HG03460 (cell line): ENCODE measurements around the gene ERBB4.
"Not testable (repeated sequence)": the region's sequence is repeated elsewhere in the genome, so short reads cannot be mapped to it uniquely, and the experiment has no call there.

ENCODE experiments used
- ATAC-seq: cut with Tn5 transposase; IDR thresholded peaks from one replicate; pipeline ENCODE4 v1.9.1; 2021; ENCODE audit not compliant: unreplicated experiment

The ERBB4 gene

DNA sequence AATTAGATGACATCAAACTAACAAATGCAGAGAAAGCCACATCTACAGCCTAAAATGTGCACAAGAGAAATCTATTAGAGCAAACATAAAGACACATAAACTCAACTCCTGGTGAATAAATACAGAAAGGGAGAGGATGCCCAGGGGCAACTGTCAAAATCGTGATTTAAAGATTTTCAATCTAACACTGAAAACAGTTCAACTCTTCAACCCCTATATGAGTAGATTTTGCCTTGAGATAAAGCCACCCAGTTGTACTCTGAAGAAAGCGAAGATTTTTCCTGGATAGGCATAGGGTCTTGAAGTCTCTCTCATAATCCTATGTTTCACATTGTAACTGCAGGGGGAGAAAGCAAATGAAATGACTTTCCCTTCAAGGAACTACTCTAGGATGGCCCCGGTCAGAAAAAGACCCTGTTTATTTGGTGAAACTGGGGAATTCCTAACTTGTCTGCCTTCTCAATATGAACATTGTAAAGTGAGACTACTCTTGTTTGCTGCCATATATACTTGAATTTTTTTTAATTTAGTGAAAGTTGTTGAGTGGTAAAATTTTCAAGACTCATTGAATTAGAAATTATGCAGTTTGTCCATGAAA lies 226.7 kb downstream of the ERBB4 start:
- ATAC-seq: no peak

DNA sequence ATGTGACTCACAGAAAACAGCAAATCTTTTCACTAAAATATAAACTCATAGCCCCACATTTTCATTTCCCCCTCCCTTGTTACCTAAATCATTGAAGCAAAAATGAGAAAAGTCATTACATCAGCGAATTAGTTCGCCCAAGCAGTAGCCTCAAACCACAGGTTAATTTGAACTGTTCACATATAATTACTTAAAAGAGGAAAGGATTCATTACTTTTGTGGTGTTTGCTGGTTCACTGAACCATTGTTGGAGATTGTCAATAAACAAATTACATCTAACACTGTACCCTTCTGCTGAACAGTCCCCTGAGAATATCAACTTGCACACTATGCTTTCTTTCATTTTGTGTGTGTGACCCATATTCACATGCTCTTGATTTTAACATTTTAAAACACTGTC lies 238.7 kb downstream of the ERBB4 start:
- ATAC-seq: no peak

DNA sequence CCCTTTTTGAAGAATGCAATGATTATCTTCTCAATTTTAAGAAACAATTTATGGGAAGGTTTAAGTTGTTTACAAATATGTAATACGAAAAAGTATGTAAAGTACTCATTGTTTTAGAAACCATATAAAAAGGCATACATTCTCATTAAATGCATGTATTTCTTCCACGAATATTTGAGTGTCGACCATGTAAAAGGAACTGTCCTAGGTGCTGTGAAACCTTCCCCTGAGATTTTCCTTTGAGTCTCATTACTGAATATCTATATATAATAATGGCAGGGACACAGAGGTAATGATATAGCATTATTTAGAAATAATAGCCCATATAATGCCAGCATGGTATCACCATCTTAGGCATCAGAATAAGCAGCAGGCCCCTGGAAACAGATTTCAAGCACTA lies 239.3 kb downstream of the ERBB4 start:
- no peak for ATAC-seq

DNA sequence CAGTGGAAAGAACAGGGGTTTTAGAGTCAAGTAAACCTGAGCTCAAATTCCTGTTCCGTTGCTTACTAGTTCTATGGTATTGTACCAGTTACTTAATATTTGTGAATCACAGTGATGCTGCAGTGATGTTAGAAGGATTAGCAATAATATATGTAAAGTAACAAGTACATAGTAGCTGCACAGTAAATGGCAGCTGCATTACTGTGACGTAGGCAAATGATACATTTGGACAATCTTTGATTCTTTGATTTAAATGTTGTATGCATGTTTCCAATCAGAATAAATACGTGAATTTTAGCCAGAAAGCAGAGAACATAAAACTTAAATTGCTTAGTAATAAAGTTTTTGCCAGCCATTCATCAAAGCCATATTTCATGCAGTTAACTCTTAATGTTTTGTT lies 243.0 kb downstream of the ERBB4 start:
- ATAC-seq: no peak

DNA sequence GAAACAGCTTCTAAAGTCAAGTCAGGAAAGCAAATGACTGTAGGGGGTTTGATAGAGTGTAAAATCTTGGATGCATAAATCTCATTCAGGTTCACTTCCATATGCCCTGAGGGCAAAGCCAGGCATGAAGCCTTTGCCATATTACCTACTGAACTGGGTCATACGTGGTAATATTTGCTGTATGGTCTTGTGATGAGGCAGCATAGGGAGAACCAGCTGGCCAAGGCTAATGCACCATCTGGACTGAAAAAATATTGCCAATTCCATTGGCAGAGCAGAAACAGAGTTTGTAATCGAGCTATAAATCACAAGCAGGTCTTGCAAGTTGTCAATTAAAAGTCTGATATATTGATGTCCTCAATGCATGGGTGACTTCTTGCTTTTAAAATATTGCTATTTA lies 243.8 kb downstream of the ERBB4 start:
- ATAC-seq: no peak

DNA sequence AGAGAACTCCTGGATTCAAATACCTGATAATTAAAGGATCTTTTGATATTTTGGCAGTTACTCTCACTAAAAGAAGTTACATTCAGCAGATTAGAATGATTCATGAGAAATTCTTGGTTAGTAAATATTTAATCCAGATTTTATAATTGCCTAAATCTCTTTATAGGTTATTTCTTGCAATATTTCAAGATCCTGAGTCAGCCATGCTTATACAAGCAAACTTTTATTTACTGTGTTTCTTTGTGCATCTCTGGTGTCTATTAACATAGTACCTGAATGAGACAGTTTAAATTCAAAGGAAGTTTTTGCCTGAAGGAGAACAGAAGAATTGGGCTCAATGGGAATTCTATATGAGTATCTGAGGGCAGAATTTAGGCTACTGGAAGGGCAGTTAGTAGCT lies 249.3 kb downstream of the ERBB4 start:
- ATAC-seq: no peak

DNA sequence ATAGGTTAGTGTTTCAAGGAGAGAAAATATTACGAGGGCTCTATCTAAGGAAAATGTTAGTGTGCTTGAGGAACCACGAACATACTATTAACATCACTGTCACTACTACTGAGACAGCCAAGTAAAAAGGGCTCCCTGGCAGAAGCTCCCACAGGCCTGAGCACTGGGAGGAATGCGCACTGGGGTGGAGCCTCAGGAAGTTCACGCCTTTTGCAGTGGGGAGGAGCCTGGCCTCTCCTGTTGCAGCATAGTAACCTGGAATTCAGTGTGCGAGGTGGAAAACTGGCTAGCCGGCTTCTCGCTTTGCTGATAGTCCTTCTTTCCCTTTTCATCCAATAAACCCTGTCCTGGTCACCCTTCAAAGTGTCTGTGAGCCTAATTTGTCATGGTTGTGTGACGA lies 250.3 kb downstream of the ERBB4 start:
- no peak for ATAC-seq

DNA sequence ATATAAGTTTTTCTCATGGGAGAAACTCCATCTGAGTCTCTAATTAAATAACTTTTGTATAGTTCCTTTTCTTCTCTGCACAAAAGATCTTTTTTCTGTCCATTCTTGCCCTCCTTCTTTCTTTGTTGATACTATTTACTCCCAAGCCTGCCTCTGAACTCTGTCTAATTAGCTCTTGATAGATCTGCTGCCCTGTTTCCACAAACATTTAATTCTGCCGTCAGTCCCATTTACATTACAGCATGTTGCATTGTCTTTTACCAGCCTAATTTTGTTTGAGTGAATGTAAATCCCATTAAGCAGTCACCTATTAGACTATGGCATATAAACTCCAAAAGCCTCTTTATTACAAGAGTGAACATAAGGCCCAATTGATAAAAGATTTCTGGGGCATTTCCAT lies 254.4 kb downstream of the ERBB4 start:
- no peak for ATAC-seq

DNA sequence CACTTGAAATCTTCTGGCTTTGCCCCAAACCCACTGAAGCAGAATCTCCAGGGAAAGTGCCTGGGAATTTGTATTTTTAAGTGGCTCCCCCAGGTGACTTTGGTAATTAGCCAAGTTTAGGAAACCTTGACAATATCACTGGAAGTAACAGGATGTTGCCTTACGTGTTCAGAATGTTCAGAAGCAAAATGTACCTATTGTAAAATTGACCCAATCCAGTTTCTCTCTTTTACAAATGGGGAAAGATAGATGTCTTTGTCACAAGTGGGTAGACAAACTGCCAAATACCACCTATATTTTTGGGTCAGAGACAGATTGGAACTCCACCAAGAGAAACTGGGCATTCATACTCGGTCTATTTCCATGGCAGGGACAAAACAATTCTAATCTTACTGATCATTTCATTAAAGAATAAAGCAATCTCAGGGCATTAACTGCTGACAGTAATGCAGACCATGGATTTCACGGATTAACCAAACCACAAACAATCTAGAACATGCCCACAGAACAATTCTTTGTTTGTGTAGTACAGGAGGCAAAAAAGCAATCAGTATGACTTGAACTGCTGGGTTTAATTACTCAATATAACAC lies 255.8 kb downstream of the ERBB4 start:
- no peak for ATAC-seq

DNA sequence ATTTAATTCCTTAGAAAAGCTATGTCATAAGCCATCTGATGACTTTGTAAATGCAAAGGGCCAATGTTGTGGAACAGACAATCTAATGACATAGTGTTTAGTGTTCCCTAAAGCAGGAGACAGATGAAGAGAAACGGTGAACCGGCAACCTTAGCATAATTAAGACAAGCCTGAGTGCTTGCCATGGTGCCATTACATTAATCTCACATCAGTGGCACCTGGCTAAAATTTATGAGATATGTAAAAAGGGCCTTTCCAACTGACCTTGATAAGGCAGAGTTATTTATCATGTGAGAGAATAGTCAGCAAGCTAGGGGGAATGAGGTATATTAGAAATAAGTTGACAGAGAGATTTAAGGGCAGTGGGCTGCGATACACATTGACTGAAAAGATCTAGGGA lies 261.8 kb downstream of the ERBB4 start:
- no peak for ATAC-seq

DNA sequence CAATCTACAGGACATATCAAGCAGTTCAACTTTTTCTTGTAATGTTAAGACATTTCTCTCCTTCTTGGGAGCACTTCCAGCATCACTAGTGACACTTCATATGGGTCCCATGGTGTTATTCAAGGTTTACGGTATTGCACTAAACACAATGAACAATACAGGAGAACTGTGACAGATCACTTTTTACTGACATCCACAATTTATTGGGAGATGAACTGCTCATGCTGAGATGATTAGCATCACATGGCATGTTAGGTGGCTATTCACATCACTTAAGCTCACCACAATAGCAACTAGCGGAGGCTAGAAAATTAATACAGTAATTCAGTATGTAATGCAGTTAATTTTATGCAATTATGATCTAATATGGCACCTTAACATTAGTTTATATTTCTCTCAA lies 264.4 kb downstream of the ERBB4 start:
- ATAC-seq: no peak

DNA sequence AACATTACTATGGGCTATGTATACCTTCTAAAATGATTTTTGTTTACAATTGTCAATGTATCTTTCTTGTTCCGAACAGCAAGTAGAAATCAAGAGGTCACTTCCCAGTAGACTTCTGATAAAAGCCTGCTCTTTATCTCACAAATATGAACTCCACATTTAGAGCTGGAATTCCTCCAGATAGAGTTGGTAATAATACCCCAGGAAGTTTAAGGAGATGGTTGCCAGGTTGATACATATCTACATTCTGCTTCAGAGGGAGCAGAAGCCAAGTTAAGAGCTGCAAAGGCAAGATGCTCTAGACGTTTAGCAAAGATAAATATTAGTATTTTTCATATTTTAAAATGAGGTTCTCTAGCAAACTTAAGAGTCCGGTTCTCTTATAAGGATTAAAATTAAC lies 267.0 kb downstream of the ERBB4 start:
- no peak for ATAC-seq

DNA sequence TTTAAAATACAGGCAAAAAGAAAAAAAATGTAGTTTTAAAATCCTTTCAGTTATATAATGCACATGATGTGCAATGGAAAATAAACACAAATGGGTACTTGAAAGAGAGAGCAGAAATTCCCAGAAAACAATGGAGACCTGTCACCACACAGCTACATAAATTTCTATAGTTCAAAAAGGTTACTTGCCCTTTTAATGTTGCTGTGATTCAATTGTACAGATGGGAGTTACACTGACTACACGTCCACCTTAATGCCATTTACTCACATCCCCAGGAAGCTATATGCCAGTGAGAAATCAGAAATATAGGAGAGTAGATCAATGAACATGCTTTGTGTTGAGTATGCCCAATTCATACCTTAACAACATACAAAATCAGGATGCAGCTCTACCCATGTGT lies 269.6 kb downstream of the ERBB4 start:
- no peak for ATAC-seq

DNA sequence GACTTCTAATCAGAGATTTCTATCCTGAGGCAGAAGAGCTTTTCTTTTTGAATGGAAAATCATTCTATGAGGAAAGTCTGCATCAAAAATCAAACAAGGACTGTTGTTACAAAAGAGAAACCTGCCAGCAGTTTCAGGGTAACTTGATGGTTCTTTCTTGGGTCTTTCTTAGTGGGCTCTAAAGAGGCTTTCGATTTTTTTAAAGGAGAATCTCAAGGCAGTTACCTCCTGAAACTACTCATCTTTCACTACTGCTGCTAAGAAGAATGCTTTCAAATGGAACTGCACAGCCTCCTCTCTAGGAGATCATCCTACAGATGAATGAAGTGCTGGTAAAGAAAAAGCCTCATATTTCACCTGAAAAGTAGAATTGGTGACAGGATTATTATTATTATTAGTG lies 272.3 kb downstream of the ERBB4 start:
- ATAC-seq: no peak

DNA sequence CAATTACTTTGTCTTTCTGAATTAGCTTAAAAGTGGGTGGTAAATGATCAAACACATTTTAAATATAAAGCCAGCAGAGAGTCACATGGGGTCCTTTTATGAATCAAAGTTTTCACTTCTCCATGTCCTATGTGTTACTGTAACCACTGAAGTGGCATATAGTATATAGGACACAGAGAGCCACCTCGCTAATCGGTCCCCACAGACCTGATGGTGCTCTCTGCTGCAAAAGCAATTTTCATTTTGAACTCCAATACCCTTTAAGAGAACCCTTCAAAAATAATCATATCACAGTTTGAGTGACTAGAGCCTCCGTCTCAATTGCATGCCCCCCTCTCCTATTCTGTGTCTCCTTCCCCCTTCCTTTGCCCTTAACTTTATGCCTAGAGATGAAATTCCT lies 272.8 kb downstream of the ERBB4 start:
- ATAC-seq: no peak

DNA sequence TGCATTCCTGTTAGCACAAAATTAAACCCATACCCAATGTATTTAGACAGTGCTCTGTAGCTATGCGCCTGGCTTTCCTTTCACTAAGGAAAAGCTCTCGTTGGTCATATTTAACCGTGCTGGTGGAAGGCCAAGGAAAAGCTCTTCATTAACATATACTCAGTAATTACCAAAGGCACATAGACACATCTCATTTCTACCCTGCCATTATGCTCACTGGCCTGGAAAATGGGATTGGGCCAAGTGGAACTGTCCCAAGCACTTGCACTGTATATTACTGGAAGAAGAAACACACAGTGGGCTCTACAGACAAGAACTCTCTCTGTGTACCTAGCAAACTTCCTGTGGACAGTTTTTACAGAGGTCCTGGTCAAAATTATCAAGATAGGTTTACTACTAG lies 274.4 kb downstream of the ERBB4 start:
- ATAC-seq: no peak

DNA sequence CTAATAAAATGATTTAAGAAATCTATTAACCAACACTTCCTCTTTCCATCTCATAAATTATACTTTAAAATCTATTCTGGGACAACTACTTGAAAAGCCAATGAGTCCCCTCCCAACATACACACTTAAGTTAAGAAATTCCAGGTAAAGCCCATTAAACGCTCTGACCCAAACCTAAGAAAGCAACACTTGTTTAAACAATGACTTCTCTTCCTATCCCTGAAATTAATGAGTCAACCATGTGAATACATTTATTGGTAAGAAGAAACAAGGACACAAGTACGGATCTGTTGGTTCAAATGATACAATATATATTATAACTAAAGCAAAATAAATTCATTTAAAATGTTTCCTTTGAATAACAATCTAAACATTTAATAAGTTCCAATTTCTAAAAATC lies 279.4 kb downstream of the ERBB4 start:
- ATAC-seq: no peak

DNA sequence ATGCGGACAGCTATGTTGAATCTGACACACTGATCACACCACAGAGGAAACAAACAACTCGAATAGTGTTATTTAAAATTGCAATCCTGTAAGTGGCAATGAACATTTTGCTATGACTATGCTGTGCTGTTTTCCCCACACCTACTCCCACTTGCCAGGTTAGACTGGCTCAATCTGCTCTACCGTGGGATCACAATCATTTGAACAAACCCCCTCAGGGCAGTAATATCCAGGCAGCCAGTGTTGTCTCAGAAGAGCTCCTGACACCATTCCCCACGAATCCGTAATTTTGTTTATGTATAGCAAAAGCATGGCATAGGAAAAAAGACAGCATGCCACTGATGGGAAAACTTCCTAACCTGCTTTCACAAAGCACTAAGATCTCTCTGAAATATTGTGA lies 284.3 kb downstream of the ERBB4 start:
- ATAC-seq: no peak

DNA sequence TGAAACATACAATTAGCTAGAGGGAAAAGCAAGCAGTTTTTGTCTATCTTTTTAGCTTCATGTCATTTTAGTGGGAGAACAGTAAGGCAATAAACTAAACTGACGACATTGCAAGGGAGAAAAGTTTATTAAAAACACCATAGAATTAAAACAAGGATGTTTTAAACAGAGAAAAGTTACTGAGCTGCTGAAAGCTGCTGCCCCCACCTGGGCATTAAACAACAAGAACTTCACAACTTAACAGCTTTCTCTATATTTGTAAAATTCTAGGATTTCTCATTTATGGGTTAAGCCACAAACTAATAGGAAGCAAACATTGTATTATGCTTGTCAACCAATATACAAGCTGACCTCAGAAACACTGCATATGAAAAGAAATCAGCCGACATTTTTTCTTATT lies 289.2 kb downstream of the ERBB4 start:
- no peak for ATAC-seq

DNA sequence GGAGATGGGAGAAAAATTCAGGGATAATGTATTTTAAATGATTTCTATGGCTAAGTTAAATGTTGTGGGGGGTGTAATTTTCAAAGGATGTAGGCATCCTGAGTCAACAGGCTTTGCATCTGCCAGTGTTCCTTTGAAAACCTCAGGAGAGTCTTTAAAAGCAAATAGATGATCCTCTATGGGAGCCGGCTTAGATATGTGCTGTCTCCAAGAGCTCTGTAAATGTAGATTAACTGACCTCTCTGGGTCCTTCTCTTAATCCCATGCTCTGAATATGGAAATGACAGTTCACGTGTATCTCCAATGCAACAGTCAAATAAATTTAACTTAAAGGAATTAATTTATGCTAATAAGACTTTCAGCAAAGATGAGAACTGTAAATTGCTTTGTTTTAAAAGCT lies 292.7 kb downstream of the ERBB4 start:
- no peak for ATAC-seq

DNA sequence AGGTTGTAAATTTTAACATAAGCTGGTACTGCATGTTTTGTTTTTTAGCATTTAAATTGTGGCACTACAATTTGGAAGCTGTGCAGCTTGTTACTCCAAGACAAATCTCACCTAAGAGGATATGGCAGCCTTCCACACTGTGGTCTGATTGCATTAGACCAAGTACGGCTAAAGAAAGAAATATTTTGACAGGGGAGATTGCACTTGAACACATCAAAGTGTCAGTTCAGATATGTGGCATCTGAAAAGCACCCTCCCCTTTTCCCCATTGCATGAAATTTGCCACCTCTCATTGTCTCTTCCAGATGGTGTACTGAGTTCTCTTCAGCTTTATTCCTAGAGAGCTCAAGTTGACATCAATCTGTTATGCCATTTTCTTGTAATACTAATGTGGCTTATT lies 295.9 kb downstream of the ERBB4 start:
- no peak for ATAC-seq

DNA sequence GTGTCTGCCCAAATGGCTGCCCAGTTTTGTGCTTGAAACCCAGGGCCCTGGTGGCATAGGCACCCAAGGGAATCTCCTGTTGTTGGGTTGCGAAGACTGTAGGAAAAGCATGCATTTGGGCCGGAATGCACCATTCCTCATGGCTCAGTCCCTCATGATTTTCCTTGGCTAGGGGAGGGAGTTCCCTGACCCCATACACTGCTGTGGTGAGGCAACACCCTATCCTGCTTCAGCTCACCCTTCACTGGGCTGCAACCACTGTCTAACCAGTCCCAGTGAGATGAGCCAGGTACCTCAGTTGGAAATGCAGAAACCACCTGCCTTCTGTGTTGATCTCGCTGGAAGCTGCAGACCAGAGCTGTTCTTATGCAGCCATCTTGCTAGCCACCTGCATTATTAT lies 300.4 kb downstream of the ERBB4 start:
- not testable (repeated sequence) for ATAC-seq

DNA sequence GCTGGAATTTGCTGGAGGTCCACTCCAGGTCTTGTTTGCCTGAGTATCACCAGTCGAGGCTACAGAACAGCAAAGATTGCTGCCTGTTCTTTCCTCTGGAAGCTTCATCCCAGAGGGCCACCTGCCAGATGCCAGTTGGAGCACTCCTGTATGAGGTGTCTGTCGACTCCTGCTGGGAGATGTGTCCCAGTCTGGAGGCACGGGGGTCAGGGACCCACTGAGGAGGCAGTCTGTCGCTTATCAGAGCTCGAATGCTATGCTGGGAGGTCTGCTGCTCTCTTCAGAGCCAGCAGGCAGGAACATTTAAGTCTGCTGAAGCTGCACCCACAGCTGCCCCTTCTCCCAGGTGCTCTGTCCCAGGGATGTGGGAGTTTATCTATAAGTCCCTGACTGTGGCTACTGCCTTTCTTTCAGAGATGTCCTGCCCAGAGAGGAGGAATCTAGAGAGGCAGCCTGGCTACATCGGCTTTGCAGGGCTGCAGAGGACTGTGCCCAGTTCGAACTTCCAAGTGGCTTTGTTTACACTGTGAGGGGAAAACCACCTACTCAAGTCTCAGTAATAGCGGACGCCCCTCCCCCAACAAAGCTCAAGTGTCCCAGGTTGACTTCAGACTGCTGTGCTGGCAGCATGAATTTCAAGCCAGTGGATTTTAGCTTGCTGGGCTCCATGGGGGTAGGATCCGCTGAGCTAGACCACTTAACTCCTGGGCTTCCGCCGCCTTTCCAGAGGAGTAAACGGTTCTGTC lies 301.1 kb downstream of the ERBB4 start:
- no peak for ATAC-seq
